Ammon's horn (tissue), 1 donor: ENCODE measurements around the gene IL37.

Source experiments
- DNase-seq: peaks from one replicate; pipeline ENCODE4 v3.0.0-alpha.2; 2016; ENCODE audit warnings: low spot score

The IL37 gene

GRCh38 chr2:112910865-112911264 is at the start of gene IL37:
Gene IL37 (plus strand): TSS chr2:112911165. CDS start chr2:112913013, 1,848 bp downstream.
- DNase-seq = no peak

DNA sequence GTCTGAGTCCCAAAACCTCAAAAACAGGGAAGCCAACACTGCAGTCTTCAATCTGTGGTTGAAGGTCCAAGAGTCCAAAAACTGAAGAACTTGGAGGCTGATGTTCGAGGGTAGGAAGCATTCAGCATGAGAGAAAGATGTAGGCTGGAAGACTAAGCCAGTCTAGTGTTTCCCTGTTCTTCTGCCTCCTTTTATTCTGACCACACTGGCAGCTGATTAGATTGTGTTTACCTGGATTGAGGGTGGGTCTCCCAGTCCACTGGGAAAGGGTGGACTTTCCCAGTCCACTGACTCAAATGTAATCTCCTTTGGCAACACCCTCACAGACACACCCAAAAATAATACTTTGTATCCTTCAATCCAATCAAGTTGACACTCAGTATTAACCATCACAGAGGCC is 46.9 kb upstream of the IL37 start:
- DNase-seq = no peak

- DNase-seq = no peak
Measured at GRCh38 chr2:112866128-112866835, 44.7 kb upstream of the IL37 start.

GRCh38 chr2:112867701-112868631 is 43.0 kb upstream of the IL37 start:
- no peak for DNase-seq

- DNase-seq = no peak
Measured at GRCh38 chr2:112869258-112869842, 41.6 kb upstream of the IL37 start.

GRCh38 chr2:112870841-112871835 is 39.8 kb upstream of the IL37 start:
- DNase-seq = no peak

- no peak for DNase-seq
Measured at GRCh38 chr2:112876257-112876970, 34.6 kb upstream of the IL37 start.

DNA sequence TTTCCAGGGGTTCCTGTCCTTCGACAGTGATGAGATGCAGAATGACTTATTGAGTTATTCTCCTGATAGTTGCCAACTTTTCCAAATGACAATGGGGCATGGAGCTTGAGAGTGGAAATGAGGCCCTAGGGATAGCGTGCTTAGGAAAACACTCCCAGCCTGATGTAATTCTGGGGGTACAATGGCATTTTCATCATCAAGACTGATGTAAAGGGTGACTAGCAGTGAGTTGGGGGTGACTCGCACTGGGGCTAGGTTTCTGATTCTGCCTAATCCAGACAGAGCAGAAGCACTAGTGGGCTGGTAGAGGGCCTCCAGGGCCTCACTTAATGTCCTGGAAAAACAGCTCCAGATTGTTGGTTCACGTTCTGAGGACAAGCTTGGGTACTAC is 34.0 kb upstream of the IL37 start:
- no peak for DNase-seq

- no peak for DNase-seq
Measured at GRCh38 chr2:112877423-112877822, 33.5 kb upstream of the IL37 start.

GRCh38 chr2:112879491-112880041 is 31.4 kb upstream of the IL37 start:
- DNase-seq = no peak

DNA sequence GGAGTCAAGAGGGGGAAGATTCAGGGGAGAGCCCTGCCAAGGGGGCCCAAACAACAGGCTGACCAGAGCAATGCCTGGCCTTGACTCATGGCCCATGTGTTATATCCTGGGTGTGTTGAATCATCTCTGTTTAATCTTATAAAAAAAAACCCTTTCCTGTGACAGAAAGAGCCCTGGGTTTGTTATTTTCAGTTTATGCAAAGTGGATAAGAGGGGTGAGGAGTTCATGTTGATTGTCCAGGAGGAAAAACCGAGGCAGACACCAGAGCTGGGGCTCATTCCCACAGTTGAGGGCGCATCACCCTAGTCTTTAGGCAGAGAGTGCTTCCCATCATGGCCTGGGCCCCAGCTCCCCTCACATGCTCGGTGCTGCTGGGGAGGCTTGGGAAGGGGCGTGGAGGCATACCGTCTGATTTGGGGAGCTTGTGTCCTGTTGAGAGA is 30.9 kb upstream of the IL37 start:
- no peak for DNase-seq

DNA sequence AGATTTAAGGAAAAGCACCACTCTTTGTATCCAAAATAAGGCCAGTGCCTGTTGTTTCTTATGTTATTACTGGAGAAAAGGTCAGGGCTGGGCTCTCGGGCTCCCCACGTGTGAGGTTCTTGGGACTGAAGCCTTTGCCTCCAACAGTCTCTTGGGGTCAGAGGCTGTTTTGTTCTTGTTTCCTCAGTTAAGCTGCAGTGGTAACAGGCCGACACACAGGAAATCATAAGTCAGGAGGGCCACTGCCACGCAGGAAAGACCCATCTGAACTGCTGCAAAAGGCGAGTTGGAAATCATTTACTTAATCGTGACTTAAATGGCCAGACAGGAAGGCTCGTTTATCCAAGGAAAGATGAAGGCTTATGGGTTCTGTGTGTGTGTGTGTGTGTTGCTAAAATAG is 30.3 kb upstream of the IL37 start:
- no peak for DNase-seq

GRCh38 chr2:112881217-112881985 is 29.6 kb upstream of the IL37 start:
- DNase-seq = peak; percentile 80

GRCh38 chr2:112883669-112884068 is 27.3 kb upstream of the IL37 start:
- DNase-seq = no peak

DNA sequence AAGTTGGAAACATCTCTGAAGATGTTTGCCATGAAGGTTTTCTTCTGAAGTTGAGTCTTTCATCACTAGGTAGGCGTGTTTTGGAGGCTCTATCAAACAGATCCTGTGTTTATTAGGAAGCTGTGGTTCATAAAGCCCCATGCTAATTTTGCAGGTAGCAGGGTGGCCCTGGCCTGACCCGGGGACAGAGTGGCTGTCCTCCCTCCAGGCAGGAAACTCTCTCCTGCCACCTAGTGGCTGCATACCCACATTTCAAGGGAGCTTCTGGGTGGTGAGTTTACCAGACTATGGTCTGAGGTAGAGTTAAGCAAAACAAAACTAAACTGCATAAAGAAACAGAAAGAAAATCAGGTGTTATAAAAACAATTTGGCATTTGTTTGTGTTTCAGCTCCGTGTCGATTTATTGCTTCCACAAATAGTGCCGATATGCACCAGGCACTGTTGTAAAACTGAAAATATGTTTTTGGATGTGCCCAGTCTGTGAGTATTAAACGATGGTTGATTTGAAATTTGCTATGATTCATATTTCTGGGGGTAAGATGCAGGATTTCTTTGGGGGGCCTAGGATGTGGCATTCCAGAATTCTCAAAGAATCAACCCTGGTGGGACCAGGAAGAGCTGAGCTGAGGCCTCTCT is 26.0 kb upstream of the IL37 start:
- DNase-seq = no peak

DNA sequence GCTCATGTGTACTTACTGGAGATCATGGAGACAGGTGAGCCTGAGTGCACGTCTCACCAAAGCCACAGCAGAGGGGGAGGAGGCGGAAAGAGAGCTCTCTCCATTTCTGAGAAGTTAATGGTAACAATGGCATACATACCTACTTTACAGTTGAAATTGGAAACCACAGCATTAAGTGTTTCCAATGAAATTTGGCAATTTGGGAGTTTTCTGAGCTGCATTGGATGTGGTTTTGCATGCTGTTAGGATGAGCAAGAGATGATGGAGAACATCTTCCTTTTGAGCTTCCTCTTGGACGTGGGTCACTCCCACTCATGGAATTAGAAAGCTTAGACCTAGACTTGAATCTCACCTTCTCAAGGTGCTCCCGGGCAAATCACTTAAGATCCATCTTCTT is 25.5 kb upstream of the IL37 start:
- DNase-seq = no peak

GRCh38 chr2:112886291-112886690 is 24.7 kb upstream of the IL37 start:
- no peak for DNase-seq

GRCh38 chr2:112887964-112888749 is 22.8 kb upstream of the IL37 start:
- no peak for DNase-seq
